Measurements from ENCODE around the gene CLTC.

Gene CLTC

GRCh38 chr17:59643159-59644140, 23.8 kb downstream of the CLTC start:
- ATAC-seq (ENCODE audit: insufficient read depth, low read depth) (no peak), DNase-seq (no peak)
- Histone ChIP-seq H3K27me3 (ENCODE audit: insufficient read depth, low read length, poor library complexity) (no peaks in the 10 kb centered on the region), H3K79me2 (ENCODE audit: insufficient read depth, low read length) (peaks cover 89% of the 10 kb centered on the region), H3K4me2 (ENCODE audit: insufficient read depth, low read length) (no peak overlapping the region), H4K20me1 (ENCODE audit: insufficient read depth, low read length) (peaks cover 72% of the 10 kb centered on the region), H3K4me1 (ENCODE audit: insufficient read depth, low read length) (peaks cover 37% of the 10 kb centered on the region), H3K27ac (ENCODE audit: low read length) (no peak overlapping the region), H3K4me3 (ENCODE audit: low read depth in 1 of 2, low read length in 2 of 2) (no peak overlapping the region), H3K9ac (ENCODE audit: low read depth, low read length) (no peak overlapping the region), H3K36me3 (ENCODE audit: insufficient read depth, low read length) (peaks cover 55% of the 10 kb centered on the region), H3K9me3 (ENCODE audit: insufficient read depth, low read length, severe bottlenecking) (no peaks in the 10 kb centered on the region), H2AFZ (ENCODE audit: low read depth, low read length) (no peak overlapping the region)
- TF ChIP-seq EZH2 (IDR thresholded peaks at IDR 0.05; ENCODE audit: borderline replicate concordance, low read depth, low read length, severe bottlenecking) (no peak), CTCF (IDR thresholded peaks at IDR 0.05; ENCODE audit: borderline replicate concordance, extremely low read depth, low read length, poor library complexity, severe bottlenecking) (no peak)

DNA sequence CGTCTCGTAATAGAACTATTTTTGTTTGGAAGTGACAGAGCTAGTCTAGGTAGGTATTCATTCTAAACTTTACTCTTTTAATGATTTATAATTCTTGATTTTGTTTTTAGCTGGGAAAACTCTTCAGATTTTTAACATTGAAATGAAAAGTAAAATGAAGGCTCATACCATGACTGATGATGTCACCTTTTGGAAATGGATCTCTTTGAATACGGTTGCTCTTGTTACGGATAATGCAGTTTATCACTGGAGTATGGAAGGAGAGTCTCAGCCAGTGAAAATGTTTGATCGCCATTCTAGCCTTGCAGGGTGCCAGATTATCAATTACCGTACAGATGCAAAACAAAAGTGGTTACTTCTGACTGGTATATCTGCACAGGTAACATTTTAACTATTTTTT, 27.6 kb downstream of the CLTC start:
- Histone ChIP-seq H3K4me2 (ENCODE audit: insufficient read depth, low read length) (no peak overlapping the region), H3K9ac (ENCODE audit: low read depth, low read length) (no peak overlapping the region), H3K9me3 (ENCODE audit: insufficient read depth, low read length, severe bottlenecking) (no peaks in the 10 kb centered on the region), H3K27me3 (ENCODE audit: insufficient read depth, low read length, poor library complexity) (no peaks in the 10 kb centered on the region), H3K79me2 (ENCODE audit: insufficient read depth, low read length) (peaks cover 75% of the 10 kb centered on the region), H3K4me1 (ENCODE audit: insufficient read depth, low read length) (peaks cover 2% of the 10 kb centered on the region), H4K20me1 (ENCODE audit: insufficient read depth, low read length) (peaks cover 51% of the 10 kb centered on the region), H3K36me3 (ENCODE audit: insufficient read depth, low read length) (peaks cover 92% of the 10 kb centered on the region), H2AFZ (ENCODE audit: low read depth, low read length) (no peak overlapping the region), H3K4me3 (ENCODE audit: low read depth in 1 of 2, low read length in 2 of 2) (no peak overlapping the region), H3K27ac (ENCODE audit: low read length) (no peak overlapping the region)
- no peak for DNase-seq
- TF ChIP-seq CTCF (IDR thresholded peaks at IDR 0.05; ENCODE audit: borderline replicate concordance, extremely low read depth, low read length, poor library complexity, severe bottlenecking) = no peak
- ATAC-seq (ENCODE audit: insufficient read depth, low read depth) = no peak

DNA sequence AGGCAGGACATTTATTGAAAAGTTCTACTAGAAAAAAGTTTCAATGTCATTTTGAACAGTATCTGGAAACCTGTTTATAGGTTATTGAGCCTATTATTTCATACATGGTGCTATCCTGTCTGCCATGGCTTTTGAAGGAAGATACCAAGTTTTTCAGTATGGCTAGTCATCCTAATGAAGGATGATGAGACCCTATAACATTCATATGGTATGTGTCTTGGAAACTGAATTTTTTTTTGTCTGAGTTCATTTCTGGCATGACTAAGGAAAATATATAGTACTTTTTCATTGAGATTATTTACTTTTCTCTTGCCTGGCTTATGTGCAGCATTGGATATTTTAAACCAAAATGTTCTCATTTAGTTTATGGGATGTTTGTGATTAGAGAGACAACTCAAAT, 30.2 kb downstream of the CLTC start:
- TF ChIP-seq CTCF (IDR thresholded peaks at IDR 0.05; ENCODE audit: borderline replicate concordance, extremely low read depth, low read length, poor library complexity, severe bottlenecking) (no peak), EZH2 (IDR thresholded peaks at IDR 0.05; ENCODE audit: borderline replicate concordance, low read depth, low read length, severe bottlenecking) (no peak)
- H3K79me2 ChIP-seq (ENCODE audit: insufficient read depth, low read length) = peaks cover 56% of the 10 kb centered on the region
- H3K27me3 ChIP-seq (ENCODE audit: insufficient read depth, low read length, poor library complexity) = no peaks in the 10 kb centered on the region
- no peaks in the 10 kb centered on the region for H3K4me1 ChIP-seq (ENCODE audit: insufficient read depth, low read length)
- no peak overlapping the region for H3K9ac ChIP-seq (ENCODE audit: low read depth, low read length)
- peaks cover 96% of the 10 kb centered on the region for H3K36me3 ChIP-seq (ENCODE audit: insufficient read depth, low read length)
- no peak overlapping the region for H2AFZ ChIP-seq (ENCODE audit: low read depth, low read length)
- H3K9me3 ChIP-seq (ENCODE audit: insufficient read depth, low read length, severe bottlenecking) = no peaks in the 10 kb centered on the region
- ATAC-seq (ENCODE audit: insufficient read depth, low read depth) = no peak
- H3K27ac ChIP-seq (ENCODE audit: low read length) = no peak overlapping the region
- peaks cover 27% of the 10 kb centered on the region for H4K20me1 ChIP-seq (ENCODE audit: insufficient read depth, low read length)
- DNase-seq = no peak
- no peak overlapping the region for H3K4me2 ChIP-seq (ENCODE audit: insufficient read depth, low read length)
- H3K4me3 ChIP-seq (ENCODE audit: low read depth in 1 of 2, low read length in 2 of 2) = no peak overlapping the region

Measured in DND-41 (cell line).